Neutrophil (primary cell): ENCODE data around the gene CCDC92B.

Experiments
- H3K27ac ChIP-seq: fragments of 200-600 bp; sonication (generic); 2 replicates; pipeline ENCODE4 v1.5.1; 2016; ENCODE audit warnings: mild to moderate bottlenecking, moderate library complexity
- H3K27me3 ChIP-seq: fragments of 200-600 bp; sonication (generic); 2 replicates; pipeline ENCODE4 v1.6.0; 2016; ENCODE audit warnings: mild to moderate bottlenecking
- H3K36me3 ChIP-seq: fragments of 200-600 bp; sonication (generic); 2 replicates; pipeline ENCODE4 v1.5.1; 2017
- H3K4me1 ChIP-seq, 2 experiments: fragments of 200-600 bp in 1 of 2; sonication (generic) in 1 of 2; 1 replicate in 1 of 2; 2 replicates in 1 of 2; pipeline versions ENCODE4 v1.5.1 to v1.6.1; 2013 to 2016; ENCODE audit warnings: low read depth in 1 of 2, low read length in 1 of 2, mild to moderate bottlenecking in 1 of 2, moderate library complexity in 1 of 2; ENCODE audit not compliant: control insufficient read depth in 1 of 2, insufficient read depth in 1 of 2
- H3K4me3 ChIP-seq, 2 experiments: fragments of 200-600 bp in 1 of 2; sonication (generic) in 1 of 2; 1 replicate in 1 of 2; 2 replicates in 1 of 2; pipeline ENCODE4 v1.5.1; 2013 to 2016; ENCODE audit warnings: low read depth in 1 of 2, low read length in 1 of 2, mild to moderate bottlenecking in 1 of 2, moderate library complexity in 1 of 2
- H3K9me3 ChIP-seq: fragments of 200-600 bp; sonication (generic); 2 replicates; pipeline ENCODE4 v1.5.1; 2016
- CTCF ChIP-seq: fragments of 200-600 bp; sonication (generic); IDR thresholded peaks from 2 replicates; pipeline ENCODE4 v1.5.1; 2016; ENCODE audit warnings: antibody characterized with exemption

CCDC92B gene

GRCh38 chr17:2751491-2751890, 2.0 kb upstream of the CCDC92B start:
- Histone ChIP-seq H3K4me1 (peaks cover 2 to 4% of the 10 kb centered on the region in 2 experiments), H3K4me3 (no peak overlapping the region), H3K9me3 (no peaks in the 10 kb centered on the region), H3K27me3 (peaks cover 100% of the 10 kb centered on the region), H3K27ac (no peak overlapping the region), H3K36me3 (no peaks in the 10 kb centered on the region)
- TF ChIP-seq CTCF = no peak

GRCh38 chr17:2750721-2751120, 1.3 kb upstream of the CCDC92B start:
- H3K4me1 ChIP-seq = peaks cover 2 to 4% of the 10 kb centered on the region in 2 experiments
- H3K36me3 ChIP-seq = no peaks in the 10 kb centered on the region
- no peak overlapping the region for H3K27ac ChIP-seq
- no peaks in the 10 kb centered on the region for H3K9me3 ChIP-seq
- no peak overlapping the region for H3K4me3 ChIP-seq
- TF ChIP-seq CTCF = no peak
- peaks cover 100% of the 10 kb centered on the region for H3K27me3 ChIP-seq

- no peak for TF ChIP-seq CTCF
- Histone ChIP-seq H3K27me3 (peaks cover 100% of the 10 kb centered on the region), H3K27ac (no peak overlapping the region), H3K4me1 (peaks cover 2 to 4% of the 10 kb centered on the region in 2 experiments), H3K36me3 (no peaks in the 10 kb centered on the region), H3K4me3 (no peak overlapping the region), H3K9me3 (no peaks in the 10 kb centered on the region)
Observed at GRCh38 chr17:2749784-2750181, 331 bp upstream of the CCDC92B start.

- Histone ChIP-seq H3K36me3 (no peaks in the 10 kb centered on the region), H3K4me3 (no peak overlapping the region), H3K27ac (no peak overlapping the region), H3K9me3 (no peaks in the 10 kb centered on the region), H3K27me3 (peaks cover 89% of the 10 kb centered on the region), H3K4me1 (peaks cover 2 to 4% of the 10 kb centered on the region in 2 experiments)
- TF ChIP-seq CTCF = no peak
Observed at GRCh38 chr17:2745317-2746037, 4.0 kb downstream of the CCDC92B start.

GRCh38 chr17:2737693-2738092, 11.8 kb downstream of the CCDC92B start:
- H3K9me3 ChIP-seq = no peaks in the 10 kb centered on the region
- no peaks in the 10 kb centered on the region for H3K36me3 ChIP-seq
- no peak overlapping the region for H3K4me3 ChIP-seq
- H3K27me3 ChIP-seq = peaks cover 22% of the 10 kb centered on the region
- no peaks in the 10 kb centered on the region for H3K4me1 ChIP-seq
- no peak for TF ChIP-seq CTCF
- no peak overlapping the region for H3K27ac ChIP-seq
